Breast epithelium (tissue), 3 donors: ENCODE measurements around the gene FAF1.

ENCODE experiments used
- POLR2A ChIP-seq: fragments of 450-650 bp; IDR thresholded peaks from one replicate; pipeline ENCODE4 v1.6.1; 2016; ENCODE audit warnings: antibody characterized with exemption, mild to moderate bottlenecking, moderate library complexity
- POLR2AphosphoS5 ChIP-seq, 3 donors: sonication (generic); formaldehyde crosslinking; IDR thresholded peaks; one replicate each; pipeline ENCODE4 v1.6.1; 2017; ENCODE audit warnings: antibody characterized with exemption in 3 of 3
- TF ChIP-seq, protein P1 (sequence below), 3 donors: fragments of 450-650 bp; IDR thresholded peaks; one replicate each; pipeline ENCODE4 v1.5.1; 2016 to 2017; ENCODE audit warnings: antibody characterized with exemption in 3 of 3, mild to moderate bottlenecking in 3 of 3, moderate library complexity in 3 of 3

DNA sequence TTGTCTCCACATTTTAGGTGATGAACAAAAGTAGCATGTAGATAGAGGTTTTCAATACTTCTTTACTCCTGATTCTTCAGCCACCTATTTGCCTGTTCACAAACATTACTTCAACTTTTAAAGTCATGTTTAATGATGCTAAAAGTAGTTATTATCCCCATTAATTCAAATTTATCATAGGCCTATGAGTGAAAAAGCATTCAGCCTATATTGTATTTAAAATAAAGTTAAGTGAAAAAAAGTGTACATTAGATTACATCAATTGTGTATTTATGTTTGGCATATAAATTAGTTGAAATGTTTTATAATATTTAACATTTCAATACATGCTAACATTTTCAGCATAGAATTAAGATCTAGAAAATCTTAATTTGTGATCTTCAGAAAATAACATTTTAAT lies 20.4 kb upstream of the FAF1 start:
- no peak for TF ChIP-seq POLR2AphosphoS5 (IDR thresholded peaks at IDR 0.05)
- TF ChIP-seq, protein P1, sequence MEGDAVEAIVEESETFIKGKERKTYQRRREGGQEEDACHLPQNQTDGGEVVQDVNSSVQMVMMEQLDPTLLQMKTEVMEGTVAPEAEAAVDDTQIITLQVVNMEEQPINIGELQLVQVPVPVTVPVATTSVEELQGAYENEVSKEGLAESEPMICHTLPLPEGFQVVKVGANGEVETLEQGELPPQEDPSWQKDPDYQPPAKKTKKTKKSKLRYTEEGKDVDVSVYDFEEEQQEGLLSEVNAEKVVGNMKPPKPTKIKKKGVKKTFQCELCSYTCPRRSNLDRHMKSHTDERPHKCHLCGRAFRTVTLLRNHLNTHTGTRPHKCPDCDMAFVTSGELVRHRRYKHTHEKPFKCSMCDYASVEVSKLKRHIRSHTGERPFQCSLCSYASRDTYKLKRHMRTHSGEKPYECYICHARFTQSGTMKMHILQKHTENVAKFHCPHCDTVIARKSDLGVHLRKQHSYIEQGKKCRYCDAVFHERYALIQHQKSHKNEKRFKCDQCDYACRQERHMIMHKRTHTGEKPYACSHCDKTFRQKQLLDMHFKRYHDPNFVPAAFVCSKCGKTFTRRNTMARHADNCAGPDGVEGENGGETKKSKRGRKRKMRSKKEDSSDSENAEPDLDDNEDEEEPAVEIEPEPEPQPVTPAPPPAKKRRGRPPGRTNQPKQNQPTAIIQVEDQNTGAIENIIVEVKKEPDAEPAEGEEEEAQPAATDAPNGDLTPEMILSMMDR (IDR thresholded peaks at IDR 0.05): no peak
- TF ChIP-seq POLR2A: no peak
